GM13977 (cell line): ENCODE results near the gene CMKLR1.

ENCODE experiments used
- DNase-seq: peaks from one replicate; pipeline ENCODE4 v3.0.0; 2012; ENCODE audit warnings: low spot score
- in situ Hi-C: fragments of 300-500 bp; cut with MboI; formaldehyde crosslinking; loops from one replicate; pipeline ENCODE4 v1.12.0; 2022; ENCODE audit warnings: low sequenced_read_pairs, low pct_unique_long_range_greater_than_20kb, mixed read lengths, inconsistent platforms; ENCODE audit not compliant: unreplicated experiment
- TF ChIP-seq, protein P1 (sequence below): IDR thresholded peaks from 2 replicates; pipeline ENCODE4 v1.5.1; 2012; ENCODE audit warnings: mild to moderate bottlenecking, control low read depth; ENCODE audit not compliant: insufficient read depth; ENCODE audit errors: extremely low read depth, missing control alignments

Gene CMKLR1

GRCh38 chr12:108271951-108272872 lies 66.9 kb downstream of the CMKLR1 start:
- in situ Hi-C loops, result no loop called here
- DNase-seq, result no peak
- TF ChIP-seq, protein P1, sequence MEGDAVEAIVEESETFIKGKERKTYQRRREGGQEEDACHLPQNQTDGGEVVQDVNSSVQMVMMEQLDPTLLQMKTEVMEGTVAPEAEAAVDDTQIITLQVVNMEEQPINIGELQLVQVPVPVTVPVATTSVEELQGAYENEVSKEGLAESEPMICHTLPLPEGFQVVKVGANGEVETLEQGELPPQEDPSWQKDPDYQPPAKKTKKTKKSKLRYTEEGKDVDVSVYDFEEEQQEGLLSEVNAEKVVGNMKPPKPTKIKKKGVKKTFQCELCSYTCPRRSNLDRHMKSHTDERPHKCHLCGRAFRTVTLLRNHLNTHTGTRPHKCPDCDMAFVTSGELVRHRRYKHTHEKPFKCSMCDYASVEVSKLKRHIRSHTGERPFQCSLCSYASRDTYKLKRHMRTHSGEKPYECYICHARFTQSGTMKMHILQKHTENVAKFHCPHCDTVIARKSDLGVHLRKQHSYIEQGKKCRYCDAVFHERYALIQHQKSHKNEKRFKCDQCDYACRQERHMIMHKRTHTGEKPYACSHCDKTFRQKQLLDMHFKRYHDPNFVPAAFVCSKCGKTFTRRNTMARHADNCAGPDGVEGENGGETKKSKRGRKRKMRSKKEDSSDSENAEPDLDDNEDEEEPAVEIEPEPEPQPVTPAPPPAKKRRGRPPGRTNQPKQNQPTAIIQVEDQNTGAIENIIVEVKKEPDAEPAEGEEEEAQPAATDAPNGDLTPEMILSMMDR, result no peak

GRCh38 chr12:108270849-108271143 lies 68.3 kb downstream of the CMKLR1 start:
- TF ChIP-seq, protein P1, result no peak
- in situ Hi-C loops, result no loop called here
- DNase-seq, result no peak

DNA sequence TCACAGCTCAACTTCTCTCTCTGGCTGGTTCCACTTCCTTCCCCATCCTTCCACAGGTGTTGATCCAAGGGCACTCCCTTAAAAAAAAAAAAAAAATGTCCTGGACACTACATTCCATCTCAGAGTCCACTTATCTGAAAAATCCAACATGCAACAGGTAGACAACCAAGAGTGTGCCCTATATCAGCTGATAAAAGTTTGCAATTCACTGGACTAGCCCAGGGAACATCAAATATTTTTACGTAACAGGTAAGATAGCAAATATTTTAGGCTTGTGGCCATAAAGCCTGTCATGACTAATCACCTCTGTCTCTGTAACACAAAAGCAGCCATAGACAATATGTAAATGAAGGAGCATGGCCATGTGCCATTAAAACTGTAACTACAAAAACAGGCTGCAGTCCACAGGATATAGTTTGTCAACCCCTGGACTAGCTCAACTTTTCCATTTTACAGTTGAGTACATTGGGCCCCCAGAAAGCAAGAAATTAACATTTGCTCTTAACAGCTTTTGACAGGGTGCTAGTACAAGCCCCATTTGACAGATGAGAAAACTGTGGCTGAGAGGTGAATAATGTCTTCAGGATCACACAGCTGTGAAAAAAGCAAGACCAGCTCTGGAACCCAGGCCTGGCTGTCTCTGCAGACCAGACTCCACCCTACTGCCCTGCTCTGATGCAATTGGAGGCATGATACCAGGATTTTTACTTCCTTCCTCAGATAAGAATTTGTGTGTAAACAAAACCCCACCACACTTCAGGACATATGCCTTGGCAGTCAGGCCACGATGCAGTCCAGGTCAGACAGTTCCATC lies 68.9 kb downstream of the CMKLR1 start:
- TF ChIP-seq, protein P1, result no peak
- in situ Hi-C loops, result no loop called here
- DNase-seq, result no peak

- in situ Hi-C loops, result no loop called here
- DNase-seq, result no peak
- TF ChIP-seq, protein P1, result no peak
Observed at GRCh38 chr12:108269224-108269623, 69.9 kb downstream of the CMKLR1 start.

GRCh38 chr12:108268397-108268796 lies 70.7 kb downstream of the CMKLR1 start:
- TF ChIP-seq, protein P1, result no peak
- DNase-seq, result no peak
- in situ Hi-C loops, result no loop called here

GRCh38 chr12:108267450-108267849 lies 71.7 kb downstream of the CMKLR1 start:
- DNase-seq, result no peak
- in situ Hi-C loops, result no loop called here
- TF ChIP-seq, protein P1, result no peak
